GM19193 (cell line): ENCODE data around the gene TSPAN18.

Experiments used
- POLR2A ChIP-seq: IDR thresholded peaks from 4 replicates; pipeline ENCODE4 v1.6.1; 2011; ENCODE audit not compliant: insufficient read depth, insufficient read length; ENCODE audit errors: extremely low read depth

The TSPAN18 gene

DNA sequence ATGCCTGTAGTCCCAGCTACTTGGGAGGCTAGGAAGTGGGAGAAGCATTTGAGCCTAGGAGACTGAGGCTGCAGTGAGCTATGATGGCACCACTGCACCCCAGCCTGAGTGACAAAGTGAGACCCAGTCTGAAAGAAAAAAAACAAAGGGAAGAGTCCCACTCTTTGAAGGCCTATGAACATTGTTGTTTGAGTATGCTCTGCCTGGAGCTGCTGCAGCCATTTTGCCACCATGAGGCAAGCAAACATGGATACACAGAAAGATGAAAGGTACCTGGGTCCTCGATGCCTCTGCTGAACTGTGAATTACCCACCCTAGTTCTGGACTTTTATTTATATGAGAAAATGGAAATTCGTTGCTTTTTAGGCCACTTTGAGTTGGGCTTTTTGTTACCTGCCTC, 19.7 kb upstream of the TSPAN18 start:
- TF ChIP-seq POLR2A, result no peak

DNA sequence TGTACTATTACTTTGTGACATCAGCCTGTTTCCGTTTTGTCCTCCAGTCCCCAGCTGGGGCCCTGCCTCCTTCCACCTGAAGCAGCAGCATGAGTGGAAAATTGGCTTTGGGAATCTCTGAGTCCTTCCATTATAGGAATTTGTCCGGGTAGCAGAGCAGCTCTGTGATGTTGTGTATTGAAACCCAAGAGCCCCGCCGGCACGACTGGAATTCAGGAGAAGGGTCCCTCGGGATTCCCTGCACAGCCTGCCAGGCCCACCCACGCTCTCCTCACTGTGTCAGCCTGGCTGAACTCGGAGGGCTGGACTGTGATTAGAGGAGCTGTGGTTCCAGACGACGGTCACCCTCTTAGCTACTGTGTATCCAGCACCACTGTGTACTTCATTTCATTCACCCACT, 18.8 kb upstream of the TSPAN18 start:
- no peak for TF ChIP-seq POLR2A

- no peak for TF ChIP-seq POLR2A
Observed at GRCh38 chr11:44708523-44709280, 18.1 kb upstream of the TSPAN18 start.

GRCh38 chr11:44709281-44709562, 17.5 kb upstream of the TSPAN18 start:
- TF ChIP-seq POLR2A, result no peak

GRCh38 chr11:44709966-44710365, 16.8 kb upstream of the TSPAN18 start:
- TF ChIP-seq POLR2A, result no peak

GRCh38 chr11:44711113-44711786, 15.5 kb upstream of the TSPAN18 start:
- no peak for TF ChIP-seq POLR2A

GRCh38 chr11:44711787-44712608, 14.8 kb upstream of the TSPAN18 start:
- no peak for TF ChIP-seq POLR2A

DNA sequence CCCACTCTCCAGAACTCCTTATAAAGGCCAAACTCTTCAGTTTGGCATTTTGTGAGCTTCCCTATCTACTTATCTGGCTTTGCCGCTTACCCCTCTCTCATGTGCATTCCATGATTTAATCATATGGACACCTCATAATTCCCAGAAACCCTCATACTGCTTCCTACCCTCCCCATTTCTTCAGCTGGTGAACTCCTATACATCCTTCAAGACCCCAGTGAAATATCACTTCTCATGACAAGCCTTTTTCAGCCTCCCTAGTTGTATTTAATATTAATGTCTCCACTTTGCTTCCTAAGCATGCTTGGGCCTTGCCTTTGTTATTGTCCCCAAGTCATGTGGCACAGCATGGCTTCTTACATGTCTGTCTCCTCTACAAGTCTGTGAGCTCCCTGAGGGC, 13.7 kb upstream of the TSPAN18 start:
- TF ChIP-seq POLR2A, result no peak

- no peak for TF ChIP-seq POLR2A
Observed at GRCh38 chr11:44716256-44716655, 10.5 kb upstream of the TSPAN18 start.

DNA sequence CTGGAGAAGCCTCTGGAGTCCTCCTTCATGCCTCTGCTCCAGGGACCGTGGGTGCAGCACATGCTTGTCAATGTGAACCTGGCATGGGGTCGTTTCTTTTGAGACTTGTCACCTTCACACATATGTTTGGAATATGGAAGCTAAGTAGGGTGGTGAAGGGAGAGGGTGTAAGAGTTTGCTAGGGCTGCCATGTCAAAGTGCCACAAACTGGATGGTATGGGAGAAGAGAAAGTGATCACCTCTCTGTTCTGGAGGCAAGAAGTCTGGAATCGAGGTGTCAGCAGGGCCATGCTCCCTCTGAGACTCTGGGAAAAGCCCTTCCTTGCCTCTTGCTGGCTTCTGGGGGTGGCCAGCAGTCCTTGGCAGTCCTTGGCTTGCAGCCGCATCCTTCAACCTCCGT, 8.7 kb upstream of the TSPAN18 start:
- no peak for TF ChIP-seq POLR2A

GRCh38 chr11:44718612-44719390, 8.0 kb upstream of the TSPAN18 start:
- no peak for TF ChIP-seq POLR2A

- no peak for TF ChIP-seq POLR2A
Observed at GRCh38 chr11:44725016-44725685, 1.6 kb upstream of the TSPAN18 start.

- TF ChIP-seq POLR2A, result no peak
Observed at GRCh38 chr11:44725757-44726282, 942 bp upstream of the TSPAN18 start.

GRCh38 chr11:44727114-44727372, 281 bp downstream of the TSPAN18 start:
- no peak for TF ChIP-seq POLR2A
